ENCODE measurements around the gene KCNB1. TPM values are rescaled to one million over a fixed set of nuclear protein-coding genes. Genes with fewer than 3 reads are reported as not detected.
A peak's percentile ranks its signal among the peaks of the same experiment; 100 is the strongest.
"Not testable (repeated sequence)": the region's sequence is repeated elsewhere in the genome, so short reads cannot be mapped to it uniquely, and the experiment has no call there.

Gene KCNB1
- total RNA-seq, 1 donor from 2014 or later, result 21.3 TPM

DNA sequence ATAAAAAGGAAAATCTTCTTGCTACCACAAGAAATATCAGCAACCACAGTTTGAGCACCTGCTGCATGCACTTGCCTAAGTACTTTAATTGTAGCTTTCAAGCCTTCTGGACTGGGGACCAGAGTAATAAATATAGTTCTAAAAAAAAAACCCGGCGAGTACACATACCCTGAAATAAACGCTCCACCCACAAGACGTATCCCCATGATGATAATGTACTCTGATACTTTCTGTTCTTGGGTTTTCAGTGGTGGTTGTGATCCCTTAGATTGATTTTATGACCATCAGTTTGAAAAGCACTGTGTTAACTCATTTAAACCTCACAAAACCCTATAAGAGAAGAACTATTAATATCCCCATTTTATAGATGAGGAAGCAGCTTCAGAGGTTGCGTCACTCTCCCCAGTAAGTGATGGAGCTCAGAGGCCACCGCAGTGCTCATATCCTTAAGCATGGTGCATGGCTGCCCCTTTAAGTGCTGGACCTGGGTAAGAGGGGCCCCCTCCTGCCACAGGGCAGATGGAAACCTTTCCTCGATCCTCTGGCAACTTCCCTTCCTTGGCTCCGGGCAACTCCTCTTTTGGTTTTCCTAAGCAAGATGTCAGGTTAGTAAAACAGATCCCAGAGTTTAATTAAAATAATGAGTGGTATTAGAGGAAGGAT is 67.3 kb downstream of the KCNB1 start:
- Mint-ChIP-seq H3K27me3 (ENCODE audit: unreplicated experiment) (peaks cover 2% of the 10 kb centered on the region), H3K27ac (ENCODE audit: unreplicated experiment) (no peak overlapping the region), H3K4me1 (ENCODE audit: unreplicated experiment) (peaks cover 81% of the 10 kb centered on the region), H3K36me3 (ENCODE audit: unreplicated experiment) (no peaks in the 10 kb centered on the region), H3K4me3 (ENCODE audit: unreplicated experiment) (no peak overlapping the region), H3K9me3 (ENCODE audit: unreplicated experiment) (no peaks in the 10 kb centered on the region)
- TF ChIP-seq, protein P1, sequence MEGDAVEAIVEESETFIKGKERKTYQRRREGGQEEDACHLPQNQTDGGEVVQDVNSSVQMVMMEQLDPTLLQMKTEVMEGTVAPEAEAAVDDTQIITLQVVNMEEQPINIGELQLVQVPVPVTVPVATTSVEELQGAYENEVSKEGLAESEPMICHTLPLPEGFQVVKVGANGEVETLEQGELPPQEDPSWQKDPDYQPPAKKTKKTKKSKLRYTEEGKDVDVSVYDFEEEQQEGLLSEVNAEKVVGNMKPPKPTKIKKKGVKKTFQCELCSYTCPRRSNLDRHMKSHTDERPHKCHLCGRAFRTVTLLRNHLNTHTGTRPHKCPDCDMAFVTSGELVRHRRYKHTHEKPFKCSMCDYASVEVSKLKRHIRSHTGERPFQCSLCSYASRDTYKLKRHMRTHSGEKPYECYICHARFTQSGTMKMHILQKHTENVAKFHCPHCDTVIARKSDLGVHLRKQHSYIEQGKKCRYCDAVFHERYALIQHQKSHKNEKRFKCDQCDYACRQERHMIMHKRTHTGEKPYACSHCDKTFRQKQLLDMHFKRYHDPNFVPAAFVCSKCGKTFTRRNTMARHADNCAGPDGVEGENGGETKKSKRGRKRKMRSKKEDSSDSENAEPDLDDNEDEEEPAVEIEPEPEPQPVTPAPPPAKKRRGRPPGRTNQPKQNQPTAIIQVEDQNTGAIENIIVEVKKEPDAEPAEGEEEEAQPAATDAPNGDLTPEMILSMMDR (IDR thresholded peaks at IDR 0.05), result no peak
- DNase-seq (ENCODE audit: extremely low spot score, unreplicated experiment), result no peak

DNA sequence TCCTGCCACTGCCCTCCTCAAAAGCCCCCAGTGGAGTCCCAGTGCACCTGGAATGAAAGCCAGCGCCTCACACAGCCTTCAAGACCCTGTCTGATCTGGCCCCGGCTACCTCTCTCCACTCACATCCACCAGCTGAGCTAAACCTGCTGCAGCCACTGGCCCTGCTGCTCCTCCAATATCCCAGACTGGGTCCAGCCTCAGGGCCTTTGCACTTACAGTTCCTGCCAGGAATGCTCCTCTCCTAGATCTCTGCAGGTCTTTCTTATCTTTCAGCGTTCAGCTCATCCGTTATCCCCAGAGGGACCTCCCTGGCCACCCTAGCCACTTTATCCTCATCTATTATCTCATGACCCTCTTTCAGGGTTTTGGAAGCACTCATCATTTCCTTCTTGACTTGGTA is 68.8 kb downstream of the KCNB1 start:
- peaks cover 2% of the 10 kb centered on the region for H3K27me3 Mint-ChIP-seq (ENCODE audit: unreplicated experiment)
- no peak overlapping the region for H3K4me3 Mint-ChIP-seq (ENCODE audit: unreplicated experiment)
- H3K36me3 Mint-ChIP-seq (ENCODE audit: unreplicated experiment), result no peaks in the 10 kb centered on the region
- TF ChIP-seq, protein P1 (IDR thresholded peaks at IDR 0.05), result no peak
- H3K9me3 Mint-ChIP-seq (ENCODE audit: unreplicated experiment), result no peaks in the 10 kb centered on the region
- DNase-seq (ENCODE audit: extremely low spot score, unreplicated experiment), result no peak
- H3K4me1 Mint-ChIP-seq (ENCODE audit: unreplicated experiment), result peaks cover 78% of the 10 kb centered on the region
- no peak overlapping the region for H3K27ac Mint-ChIP-seq (ENCODE audit: unreplicated experiment)

- no peak for DNase-seq (ENCODE audit: extremely low spot score, unreplicated experiment)
- no peaks in the 10 kb centered on the region for H3K9me3 Mint-ChIP-seq (ENCODE audit: unreplicated experiment)
- peaks cover 75% of the 10 kb centered on the region for H3K4me1 Mint-ChIP-seq (ENCODE audit: unreplicated experiment)
- no peak overlapping the region for H3K27ac Mint-ChIP-seq (ENCODE audit: unreplicated experiment)
- TF ChIP-seq, protein P1 (IDR thresholded peaks at IDR 0.05), result no peak
- H3K36me3 Mint-ChIP-seq (ENCODE audit: unreplicated experiment), result no peaks in the 10 kb centered on the region
- H3K27me3 Mint-ChIP-seq (ENCODE audit: unreplicated experiment), result peaks cover 2% of the 10 kb centered on the region
- no peak overlapping the region for H3K4me3 Mint-ChIP-seq (ENCODE audit: unreplicated experiment)
These were observed 69.5 kb downstream of the KCNB1 start for GRCh38 chr20:49412953-49413352.

DNA sequence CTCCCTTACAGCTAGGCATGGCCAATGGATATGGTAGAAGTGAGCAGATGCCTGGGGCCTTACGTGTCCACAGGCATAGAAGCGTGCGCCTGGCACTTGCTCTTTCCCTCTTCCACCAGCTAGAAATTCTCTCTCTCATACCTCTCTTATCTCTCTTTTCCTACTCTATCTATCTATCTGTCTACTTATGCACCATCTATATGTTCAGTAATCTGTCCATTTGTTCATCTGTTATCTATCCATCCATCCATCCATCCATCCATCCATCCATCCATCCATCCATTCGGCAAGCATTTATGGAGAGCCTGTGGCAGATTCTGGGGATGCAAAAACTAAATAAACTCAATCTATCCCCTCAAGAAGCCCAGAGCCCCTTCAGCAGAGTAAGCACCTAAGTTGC is 70.2 kb downstream of the KCNB1 start:
- Mint-ChIP-seq H3K9me3 (ENCODE audit: unreplicated experiment) (no peaks in the 10 kb centered on the region), H3K4me1 (ENCODE audit: unreplicated experiment) (peaks cover 68% of the 10 kb centered on the region), H3K27ac (ENCODE audit: unreplicated experiment) (peak overlapping the region; percentile 76), H3K36me3 (ENCODE audit: unreplicated experiment) (no peaks in the 10 kb centered on the region), H3K27me3 (ENCODE audit: unreplicated experiment) (peaks cover 2% of the 10 kb centered on the region), H3K4me3 (ENCODE audit: unreplicated experiment) (no peak overlapping the region)
- no peak for DNase-seq (ENCODE audit: extremely low spot score, unreplicated experiment)
- TF ChIP-seq, protein P1 (IDR thresholded peaks at IDR 0.05), result no peak

DNA sequence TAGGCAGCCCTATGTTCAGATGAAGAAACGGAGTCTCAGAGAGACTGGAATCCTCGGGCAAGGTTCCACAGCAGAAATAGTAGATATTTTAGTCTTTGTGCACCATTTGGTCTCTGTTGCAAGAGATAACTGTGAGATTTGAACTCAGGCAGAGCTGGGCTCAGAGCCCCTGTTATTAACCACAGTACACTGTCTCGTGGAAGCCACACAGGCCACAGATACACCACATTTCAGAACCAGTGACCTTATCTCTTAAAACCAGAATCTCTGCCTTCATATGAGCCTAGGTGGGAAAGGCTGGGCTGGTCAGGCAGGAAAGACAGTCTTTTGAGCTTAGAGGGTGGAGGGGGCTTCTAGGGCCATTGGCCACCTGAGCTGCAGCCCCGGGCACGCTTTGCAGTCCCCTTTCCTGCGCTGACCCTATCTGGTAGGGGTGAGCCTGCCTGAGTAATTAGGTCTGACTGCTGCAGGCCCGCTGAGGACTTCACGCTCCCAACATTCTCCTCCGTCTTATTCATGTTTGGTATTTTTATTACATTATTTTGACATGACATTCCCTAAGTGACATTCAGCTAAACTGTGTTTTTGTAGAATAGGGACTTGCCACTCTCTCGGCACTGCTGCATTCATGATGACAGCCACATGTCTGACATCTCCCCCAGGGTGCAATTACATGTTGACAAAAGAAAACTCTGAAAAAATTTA is 71.1 kb downstream of the KCNB1 start:
- TF ChIP-seq, protein P1 (IDR thresholded peaks at IDR 0.05), result no peak
- no peaks in the 10 kb centered on the region for H3K9me3 Mint-ChIP-seq (ENCODE audit: unreplicated experiment)
- DNase-seq (ENCODE audit: extremely low spot score, unreplicated experiment), result no peak
- no peak overlapping the region for H3K4me3 Mint-ChIP-seq (ENCODE audit: unreplicated experiment)
- peak overlapping the region; percentile 76 for H3K27ac Mint-ChIP-seq (ENCODE audit: unreplicated experiment)
- H3K27me3 Mint-ChIP-seq (ENCODE audit: unreplicated experiment), result peaks cover 2% of the 10 kb centered on the region
- peaks cover 64% of the 10 kb centered on the region for H3K4me1 Mint-ChIP-seq (ENCODE audit: unreplicated experiment)
- no peaks in the 10 kb centered on the region for H3K36me3 Mint-ChIP-seq (ENCODE audit: unreplicated experiment)

GRCh38 chr20:49409975-49410621 is 72.4 kb downstream of the KCNB1 start:
- Mint-ChIP-seq H3K27ac (ENCODE audit: unreplicated experiment) (peak overlapping the region; percentile 76), H3K4me1 (ENCODE audit: unreplicated experiment) (peaks cover 64% of the 10 kb centered on the region)
- H3K9me3 Mint-ChIP-seq (ENCODE audit: unreplicated experiment); H3K27me3 Mint-ChIP-seq (ENCODE audit: unreplicated experiment); H3K4me3 Mint-ChIP-seq (ENCODE audit: unreplicated experiment); H3K36me3 Mint-ChIP-seq (ENCODE audit: unreplicated experiment); DNase-seq (ENCODE audit: extremely low spot score, unreplicated experiment): not testable (repeated sequence)

Data from osteocyte (in vitro differentiated cells).